Glomerular visceral epithelial cell (primary cell): Measurements from ENCODE around the gene MMP17.
"Not testable (repeated sequence)": the region's sequence is repeated elsewhere in the genome, so short reads cannot be mapped to it uniquely, and the experiment has no call there.

ENCODE experiments used
- DNase-seq: peaks from one replicate; pipeline ENCODE4 v3.0.0-alpha.2; 2016; ENCODE audit errors: extremely low spot score

MMP17 gene

DNA sequence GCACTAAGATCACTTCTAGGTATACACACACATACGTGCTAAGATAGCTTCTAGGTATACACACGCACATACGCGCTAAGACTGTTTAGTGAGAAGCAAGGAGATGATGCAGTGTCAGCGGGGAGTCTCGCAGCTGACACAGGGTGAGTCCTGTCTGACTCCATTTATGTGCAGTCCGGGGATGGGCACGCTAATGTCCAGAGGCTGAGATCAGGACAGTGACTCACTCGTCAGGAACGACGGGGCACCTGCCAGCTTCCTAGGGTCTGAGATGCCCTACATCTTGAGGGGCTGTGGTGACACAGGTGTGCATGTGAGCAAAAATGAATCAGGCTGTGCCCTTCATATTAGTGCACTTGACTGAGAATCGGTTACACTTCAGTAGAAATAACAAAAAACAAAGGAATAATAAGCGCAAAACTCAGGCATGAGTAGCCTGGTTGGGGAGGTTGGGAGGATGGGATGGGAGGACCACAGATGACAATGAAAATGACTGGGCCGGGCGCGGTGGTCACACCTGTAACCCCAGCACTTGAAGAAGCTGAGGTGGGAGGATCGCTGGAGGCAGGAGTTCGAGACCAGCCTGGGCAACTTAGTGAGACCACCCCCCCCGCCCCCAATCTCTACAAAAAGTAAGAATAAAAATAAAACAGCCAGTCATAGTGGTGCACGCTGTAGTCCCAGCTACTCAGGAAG lies 37.1 kb downstream of the MMP17 start:
- peak; percentile 89 for DNase-seq

DNA sequence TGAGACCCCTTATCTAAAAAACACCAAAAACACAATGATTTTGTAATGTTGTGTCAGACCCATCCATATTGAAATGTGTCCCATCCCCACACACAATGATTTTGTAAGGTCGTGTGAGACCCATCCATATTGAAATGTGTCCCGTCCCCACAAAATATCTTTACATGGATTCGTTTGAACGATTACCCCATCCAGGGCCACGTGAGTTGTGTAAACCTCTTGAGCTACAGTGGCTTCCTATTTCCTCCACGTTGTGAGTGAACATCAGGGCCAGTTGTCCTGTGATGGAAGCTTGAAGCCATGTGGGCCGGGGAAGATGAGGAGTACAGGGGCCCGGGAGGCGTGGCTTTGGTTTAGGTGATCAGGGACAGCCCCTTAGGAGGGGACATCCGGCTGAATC lies 39.3 kb downstream of the MMP17 start:
- no peak for DNase-seq

GRCh38 chr12:131867891-131868675 lies 39.9 kb downstream of the MMP17 start:
- DNase-seq = peak; percentile 65

DNA sequence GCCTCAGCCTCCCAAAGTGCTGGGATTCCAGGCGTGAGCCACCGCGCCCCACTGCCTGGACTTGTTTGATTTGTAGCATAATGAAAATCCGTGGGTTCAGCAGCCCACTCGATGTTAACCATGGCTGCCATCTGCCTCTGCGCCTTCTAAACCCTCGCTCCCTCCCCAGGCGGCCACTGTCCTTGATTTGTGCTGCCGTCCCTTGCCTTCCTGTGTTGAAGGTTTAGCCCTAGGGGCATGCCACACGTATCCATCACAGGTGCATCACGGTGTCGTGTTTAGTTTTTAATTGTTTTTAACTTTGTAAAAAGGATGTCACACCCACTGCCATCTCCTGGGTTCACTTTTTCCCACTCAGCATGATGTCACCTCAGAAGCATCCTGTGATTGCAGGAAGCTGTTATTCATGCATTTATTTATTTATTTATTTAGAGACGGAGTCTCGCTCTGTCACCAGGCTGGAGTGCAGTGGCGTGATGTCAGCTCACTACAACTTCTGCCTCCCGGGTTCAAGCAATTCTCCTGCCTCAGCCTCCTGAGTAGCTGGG lies 41.8 kb downstream of the MMP17 start:
- DNase-seq = peak; percentile 60

- no peak for DNase-seq
Measured at GRCh38 chr12:131871677-131872076, 43.5 kb downstream of the MMP17 start.

GRCh38 chr12:131872154-131873051 lies 44.2 kb downstream of the MMP17 start:
- DNase-seq = peak; percentile 51

DNA sequence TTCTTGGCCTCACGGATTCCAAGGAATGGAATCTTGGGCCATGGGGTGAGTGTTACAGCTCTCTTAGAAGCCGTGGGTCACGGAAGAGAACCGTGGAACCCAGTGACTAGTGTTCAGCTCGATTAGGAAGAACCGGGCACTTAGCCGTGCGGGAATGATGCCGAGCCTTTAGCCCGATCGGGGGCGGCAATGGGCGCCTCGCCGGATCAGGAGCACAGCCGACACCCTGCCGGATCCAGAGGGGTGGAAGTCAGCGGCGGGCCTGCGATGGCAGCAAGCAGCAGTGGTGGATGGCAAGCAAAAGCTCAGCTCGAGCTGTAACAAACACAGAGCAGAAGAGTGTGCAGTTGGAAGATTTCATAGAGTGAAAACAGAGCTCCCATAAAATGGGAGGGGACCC lies 45.1 kb downstream of the MMP17 start:
- no peak for DNase-seq

DNA sequence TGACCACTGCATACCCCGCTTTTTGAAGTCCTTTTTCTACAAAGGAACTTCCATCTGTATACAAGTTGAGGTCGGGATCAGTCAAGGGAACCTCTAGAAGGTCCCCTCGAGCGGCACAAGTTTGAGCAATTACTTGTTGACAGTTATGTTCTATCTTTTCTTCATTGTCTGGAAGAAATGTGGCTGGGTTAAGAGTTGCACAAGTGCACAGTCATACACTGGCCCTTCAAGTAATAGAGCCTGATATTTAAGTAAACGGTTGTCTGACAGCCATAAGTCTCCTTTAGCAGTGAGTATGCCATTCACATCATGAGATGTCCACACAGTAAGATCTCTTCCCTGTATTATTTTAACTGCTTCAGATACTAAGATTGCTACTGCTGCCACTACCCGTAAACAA lies 46.8 kb downstream of the MMP17 start:
- DNase-seq = not testable (repeated sequence)

GRCh38 chr12:131877216-131877615 lies 49.0 kb downstream of the MMP17 start:
- DNase-seq = not testable (repeated sequence)

DNA sequence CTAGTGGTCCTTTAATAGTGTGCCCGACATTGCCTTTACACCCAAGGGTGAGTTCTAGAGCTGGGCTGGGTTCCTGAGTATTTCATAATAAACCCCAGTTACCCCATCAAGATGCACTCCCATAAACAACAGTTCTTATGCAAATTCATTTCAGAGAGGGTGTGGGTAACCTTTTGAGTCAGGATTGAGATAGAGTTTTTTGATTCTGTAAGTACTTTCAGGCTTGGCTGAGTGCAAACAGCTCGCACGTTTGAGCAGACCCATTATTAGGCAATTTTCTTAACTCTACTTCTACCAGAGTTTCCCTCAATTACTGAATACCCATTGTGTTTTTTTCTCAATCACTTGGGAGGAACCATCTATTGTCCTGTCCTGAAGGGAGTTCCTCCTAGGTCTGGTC lies 50.2 kb downstream of the MMP17 start:
- not testable (repeated sequence) for DNase-seq

DNA sequence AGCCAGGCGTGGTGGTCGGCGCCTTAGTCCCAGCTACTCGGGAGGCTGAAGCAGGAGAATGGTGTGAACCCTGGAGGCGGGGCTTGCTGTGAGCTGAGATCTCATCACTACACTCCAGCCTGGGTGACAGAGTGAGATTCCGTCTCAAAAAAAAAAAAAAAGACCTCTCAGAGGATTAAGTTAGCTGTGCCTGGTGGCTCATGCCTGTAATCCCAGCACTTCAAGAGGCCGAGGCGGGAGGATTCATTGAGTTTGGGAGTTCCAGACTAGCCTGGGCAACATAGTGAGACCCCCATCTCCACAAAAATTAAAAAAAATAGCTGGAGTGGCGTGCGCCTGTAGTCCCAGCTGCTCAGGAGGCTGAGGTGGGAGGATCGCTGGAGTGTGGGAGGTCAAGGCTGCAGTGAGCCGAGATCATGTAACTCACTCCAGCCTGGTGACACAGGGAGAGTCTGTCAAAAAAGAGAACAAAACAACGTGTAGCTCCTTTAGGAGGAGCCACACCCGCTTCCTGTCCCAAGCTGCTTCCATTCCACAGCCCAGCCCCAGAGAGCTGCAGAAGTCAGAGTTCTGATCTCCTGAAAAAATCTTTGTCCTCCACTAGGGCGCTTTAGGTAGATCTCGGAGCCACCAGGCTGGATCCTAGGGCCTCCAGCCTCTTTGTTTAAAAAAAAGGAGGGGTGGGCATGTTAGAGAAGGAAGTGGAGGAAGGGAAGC lies 54.8 kb downstream of the MMP17 start:
- no peak for DNase-seq

GRCh38 chr12:131883521-131883900 lies 55.3 kb downstream of the MMP17 start:
- no peak for DNase-seq

GRCh38 chr12:131885076-131885475 lies 56.9 kb downstream of the MMP17 start:
- not testable (repeated sequence) for DNase-seq

GRCh38 chr12:131885543-131886057 lies 57.4 kb downstream of the MMP17 start:
- DNase-seq = no peak

- not testable (repeated sequence) for DNase-seq
Measured at GRCh38 chr12:131891722-131892121, 63.5 kb downstream of the MMP17 start.

DNA sequence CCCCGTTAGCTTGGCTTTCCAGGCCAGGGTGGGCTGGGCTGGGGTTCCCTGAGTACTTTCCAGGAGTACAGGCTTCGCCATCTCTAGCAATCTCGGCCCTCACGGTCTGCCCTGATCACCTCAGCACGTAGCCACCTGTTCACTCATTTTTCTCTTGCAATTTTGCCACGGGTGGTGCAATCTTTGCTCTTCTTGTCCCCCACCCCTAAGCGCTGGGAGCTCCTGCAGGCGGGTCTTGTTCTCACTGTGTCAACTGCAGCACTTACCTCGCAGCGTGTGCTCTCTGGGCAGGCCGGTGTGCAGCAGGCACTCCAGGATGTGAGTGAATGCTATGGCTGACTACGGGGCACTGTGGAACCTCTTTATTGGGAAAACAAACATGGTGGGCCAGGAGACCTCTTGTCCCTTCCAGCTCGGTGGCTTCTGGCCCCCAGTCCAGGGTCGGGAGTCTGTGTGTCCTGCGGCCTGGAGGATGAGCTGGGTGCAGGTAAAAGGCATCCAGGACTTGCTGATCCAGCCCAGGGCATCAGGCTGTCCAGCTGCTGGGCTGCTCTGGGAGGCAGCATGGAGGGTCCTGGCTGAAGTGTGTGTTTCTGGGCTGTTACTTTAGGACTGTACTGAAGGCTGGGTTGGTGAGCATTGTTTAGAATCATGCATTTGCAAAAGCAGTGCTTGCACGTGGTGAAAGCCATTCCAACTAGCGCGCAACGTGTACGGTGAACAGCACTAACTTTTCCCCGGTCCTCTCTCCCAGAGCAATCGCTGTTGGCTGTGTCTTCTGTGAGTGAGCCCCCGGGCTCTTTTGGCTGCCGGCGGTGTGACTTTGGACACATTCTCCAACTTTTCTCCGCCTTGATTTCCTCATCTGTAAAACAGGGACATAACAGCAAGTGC lies 64.8 kb downstream of the MMP17 start:
- DNase-seq = no peak

DNA sequence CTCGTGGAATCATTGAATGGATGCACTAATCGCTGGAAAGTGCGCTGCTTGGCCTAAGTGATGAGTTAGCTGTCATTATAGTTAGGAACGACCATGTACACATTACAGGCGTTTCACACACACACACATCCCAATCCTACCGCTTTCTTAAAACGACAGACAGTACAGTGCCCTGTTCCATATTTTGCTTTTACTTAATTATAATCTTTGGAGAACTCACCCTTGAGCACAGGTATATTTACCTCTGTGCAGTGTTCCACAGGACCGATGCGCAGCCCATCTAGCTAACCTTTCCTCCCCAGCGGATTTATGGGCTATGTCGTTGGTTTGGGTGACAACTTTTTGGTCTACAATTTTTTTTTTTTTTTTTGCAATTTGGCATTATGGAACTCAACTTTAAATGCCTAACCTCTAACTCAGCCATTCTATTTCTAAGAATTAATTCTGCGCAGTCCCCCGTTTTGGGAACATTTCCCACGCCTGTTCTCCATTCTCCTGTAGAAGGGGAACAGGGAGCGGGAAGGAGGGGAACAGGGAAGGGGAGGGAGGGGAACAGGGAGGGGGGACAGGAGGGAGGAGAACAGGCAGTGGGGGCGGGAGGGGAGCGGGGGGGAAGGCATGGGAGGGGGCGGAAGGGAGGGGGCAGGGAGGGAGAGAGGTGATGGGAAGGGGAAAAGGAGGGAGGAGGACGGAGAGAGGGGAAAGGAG lies 65.6 kb downstream of the MMP17 start:
- no peak for DNase-seq

DNA sequence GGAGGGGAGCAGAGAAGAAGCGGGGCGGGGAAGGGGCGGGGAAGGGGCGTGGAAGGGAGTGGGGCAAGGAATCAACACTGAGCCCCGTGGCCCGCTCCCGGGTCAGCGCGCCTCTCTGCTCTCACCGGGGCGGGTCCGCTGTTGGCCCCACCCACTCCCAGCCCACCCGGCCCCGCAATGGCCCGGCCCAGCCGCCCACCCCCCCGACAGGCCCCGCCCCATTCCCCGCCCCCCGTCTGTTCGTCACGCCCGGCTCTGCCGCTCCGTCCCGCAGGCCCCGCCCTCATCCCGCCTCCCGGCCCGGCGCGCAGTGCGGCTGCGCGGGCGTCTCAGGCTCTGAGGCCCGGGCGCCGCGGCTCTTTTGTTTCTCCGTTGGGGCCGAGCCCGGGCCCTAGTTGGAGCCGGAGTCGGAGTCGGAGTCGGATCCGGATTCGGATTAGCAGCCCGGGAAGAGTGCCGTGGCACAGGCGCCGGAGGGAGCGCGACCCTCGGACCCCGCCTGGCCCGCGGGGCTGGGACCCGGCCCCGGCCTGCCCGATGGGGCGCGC lies 66.2 kb downstream of the MMP17 start, which contains the start of gene ULK1:
Gene ULK1 (plus strand): TSS at position 310 of the 548 bp plus-strand sequence. CDS start 380 bp downstream, outside the sequence.
- DNase-seq = peak; percentile 89
